H9 (cell line): ENCODE results near the gene INSIG1. TPM values are rescaled to one million over a fixed set of nuclear protein-coding genes. Genes with fewer than 3 reads are reported as not detected.

Experiments used
- DNase-seq: peaks from one replicate; pipeline ENCODE4 v3.0.0-alpha.2; 2017
- H2AFZ ChIP-seq: one replicate; pipeline ENCODE4 v1.6.1; 2013; ENCODE audit warnings: mild to moderate bottlenecking, low read length, control low read depth, moderate library complexity
- H2AK5ac ChIP-seq: 2 replicates; pipeline ENCODE4 v1.6.1; 2013; ENCODE audit warnings: low read length, control low read depth, mixed read lengths; ENCODE audit not compliant: insufficient read length
- H2BK120ac ChIP-seq: one replicate; pipeline ENCODE4 v1.6.1; 2013; ENCODE audit warnings: low read depth, mild to moderate bottlenecking, low read length, control low read depth, inconsistent platforms; ENCODE audit not compliant: poor library complexity, severe bottlenecking
- H2BK12ac ChIP-seq: 2 replicates; pipeline ENCODE4 v1.6.1; 2013; ENCODE audit warnings: low read length, control low read depth, mixed read lengths, low read depth; ENCODE audit not compliant: insufficient read length
- H2BK15ac ChIP-seq: 2 replicates; pipeline ENCODE4 v1.6.1; 2013; ENCODE audit warnings: low read depth, low read length, control low read depth
- H2BK20ac ChIP-seq: one replicate; pipeline ENCODE4 v1.6.1; 2013; ENCODE audit warnings: low read depth, mild to moderate bottlenecking, low read length, control low read depth, inconsistent platforms; ENCODE audit not compliant: poor library complexity, severe bottlenecking
- H2BK5ac ChIP-seq: 2 replicates; pipeline ENCODE4 v1.6.1; 2013; ENCODE audit warnings: low read length, control low read depth, mixed read lengths; ENCODE audit not compliant: insufficient read length
- H3K14ac ChIP-seq: 2 replicates; pipeline ENCODE4 v1.6.1; 2013; ENCODE audit warnings: low read length, control low read depth; ENCODE audit not compliant: insufficient read depth
- H3K18ac ChIP-seq: 2 replicates; pipeline ENCODE4 v1.6.1; 2013; ENCODE audit warnings: low read depth, mild to moderate bottlenecking, mixed read lengths, low read length, control low read depth; ENCODE audit not compliant: insufficient read length
- H3K23ac ChIP-seq: 2 replicates; pipeline ENCODE4 v1.6.1; 2013; ENCODE audit warnings: low read length, control low read depth, mixed read lengths, low read depth; ENCODE audit not compliant: insufficient read length
- H3K23me2 ChIP-seq: 2 replicates; pipeline ENCODE4 v1.6.1; 2013; ENCODE audit warnings: low read depth, mild to moderate bottlenecking, mixed read lengths, low read length, control low read depth; ENCODE audit not compliant: insufficient read length, poor library complexity, severe bottlenecking
- H3K27ac ChIP-seq: 2 replicates; pipeline ENCODE4 v1.5.1; 2013; ENCODE audit warnings: low read length, control low read depth, mixed read lengths, low read depth; ENCODE audit not compliant: insufficient read length
- H3K27me3 ChIP-seq: 2 replicates; pipeline ENCODE4 v1.6.1; 2013; ENCODE audit warnings: low read length, control low read depth, inconsistent platforms; ENCODE audit not compliant: insufficient read depth
- H3K4ac ChIP-seq: 2 replicates; pipeline ENCODE4 v1.6.1; 2013; ENCODE audit warnings: low read depth, mild to moderate bottlenecking, control low read depth, inconsistent platforms, low read length, moderate library complexity
- H3K4me1 ChIP-seq: 2 replicates; pipeline ENCODE4 v1.6.1; 2013; ENCODE audit warnings: low read length, control low read depth, inconsistent platforms; ENCODE audit not compliant: insufficient read depth
- H3K4me2 ChIP-seq: 2 replicates; pipeline ENCODE4 v1.6.1; 2013; ENCODE audit warnings: low read length, control low read depth, mixed read lengths; ENCODE audit not compliant: insufficient read length, insufficient read depth
- H3K56ac ChIP-seq: 2 replicates; pipeline ENCODE4 v1.6.1; 2013; ENCODE audit warnings: low read depth, mild to moderate bottlenecking, mixed read lengths, low read length, control low read depth; ENCODE audit not compliant: insufficient read length
- H3K79me1 ChIP-seq: 2 replicates; pipeline ENCODE4 v1.6.1; 2013; ENCODE audit warnings: low read depth, mild to moderate bottlenecking, moderate library complexity, low read length, control low read depth, inconsistent platforms; ENCODE audit not compliant: insufficient read depth, poor library complexity, severe bottlenecking
- H3K79me2 ChIP-seq: 2 replicates; pipeline ENCODE4 v1.6.1; 2013; ENCODE audit warnings: low read length, control low read depth, inconsistent platforms; ENCODE audit not compliant: insufficient read depth
- H3K9ac ChIP-seq: 2 replicates; pipeline ENCODE4 v1.6.1; 2013; ENCODE audit warnings: low read length, control low read depth, mixed read lengths; ENCODE audit not compliant: insufficient read length; ENCODE audit errors: extremely low read depth
- H3K9me3 ChIP-seq: one replicate; pipeline ENCODE4 v1.6.1; 2013; ENCODE audit warnings: low read depth, low read length, inconsistent platforms; ENCODE audit not compliant: control insufficient read depth
- H3T11ph ChIP-seq: one replicate; pipeline ENCODE4 v1.6.1; 2013; ENCODE audit warnings: mild to moderate bottlenecking, low read length, control low read depth, inconsistent platforms
- H4K20me1 ChIP-seq: one replicate; pipeline ENCODE4 v1.6.1; 2013; ENCODE audit not compliant: control insufficient read depth, insufficient read length, insufficient read depth
- H4K5ac ChIP-seq: 2 replicates; pipeline ENCODE4 v1.6.1; 2013; ENCODE audit warnings: low read depth, mild to moderate bottlenecking, mixed read lengths, low read length, control low read depth; ENCODE audit not compliant: insufficient read length
- H4K8ac ChIP-seq: replicated peaks from 2 replicates; pipeline ENCODE4 v1.6.1; 2013; ENCODE audit warnings: low read length, control low read depth, mixed read lengths, low read depth; ENCODE audit not compliant: insufficient read length
- H4K91ac ChIP-seq: 2 replicates; pipeline ENCODE4 v1.6.1; 2013; ENCODE audit warnings: low read depth, mild to moderate bottlenecking, moderate library complexity, mixed read lengths, low read length, control low read depth; ENCODE audit not compliant: insufficient read length
- H3K27ac Mint-ChIP-seq, 3 experiments: 2 replicates in 2 of 3; 3 replicates in 1 of 3; pipeline ENCODE4 v1.8.0; 2020 to 2021; ENCODE audit warnings: mixed read lengths in 3 of 3, mild to moderate bottlenecking in 1 of 3, moderate library complexity in 1 of 3
- H3K27me3 Mint-ChIP-seq: 2 replicates; pipeline ENCODE4 v1.8.0; 2021; ENCODE audit warnings: low read depth, mild to moderate bottlenecking, moderate library complexity, mixed read lengths
- H3K36me3 Mint-ChIP-seq, 3 experiments: 2 replicates in 2 of 3; 3 replicates in 1 of 3; pipeline ENCODE4 v1.8.0; 2020 to 2021; ENCODE audit warnings: low read depth in 3 of 3, mixed read lengths in 3 of 3; ENCODE audit not compliant: insufficient read depth in 1 of 3
- H3K4me1 Mint-ChIP-seq, 2 experiments: 2 replicates each; pipeline ENCODE4 v1.8.0; 2020; ENCODE audit warnings: mixed read lengths in 2 of 2
- H3K4me3 Mint-ChIP-seq, 2 experiments: 2 replicates in 1 of 2; 3 replicates in 1 of 2; pipeline ENCODE4 v1.8.0; 2020 to 2021; ENCODE audit warnings: mild to moderate bottlenecking in 2 of 2, mixed read lengths in 2 of 2, moderate library complexity in 1 of 2
- H3K9me3 Mint-ChIP-seq, 2 experiments: 2 replicates in 1 of 2; 3 replicates in 1 of 2; pipeline ENCODE4 v1.8.0; 2020; ENCODE audit warnings: mild to moderate bottlenecking in 2 of 2, mixed read lengths in 2 of 2, moderate library complexity in 1 of 2
- CTCF ChIP-seq: fragments of 200-600 bp; sonication (generic); conservative IDR thresholded peaks from 3 replicates; pipeline ENCODE4 v1.8.0; 2021; ENCODE audit warnings: antibody characterized with exemption, mild to moderate bottlenecking
- WGBS: extraction: QIAGEN DNeasy Blood & Tissue Kit; methylation state at CpG from one replicate; pipeline ENCODE4 v1.1.7; 2013; ENCODE audit warnings: missing lambda C conversion rate, low lambda C conversion rate, mixed read lengths; ENCODE audit not compliant: insufficient read length; ENCODE audit errors: extremely low coverage; 5-methylcytosine and 5-hydroxymethylcytosine counted together
- total RNA-seq: library from RNA; stranded (reverse); gene quantifications from 2 replicates; pipeline ENCODE4 v1.2.1, GENCODE V29; 2021

INSIG1 gene
- total RNA-seq, 1 experiment from 2014 or later: 23.3 TPM

- Mint-ChIP-seq H3K36me3 (peaks cover 0 to 4% (median 1%) of the 10 kb centered on the region in 3 experiments; a peak in 2 of 7 replicates), H3K27ac (no peak overlapping the region), H3K27me3 (peaks cover 2% of the 10 kb centered on the region), H3K4me3 (no peak overlapping the region), H3K9me3 (no peaks in the 10 kb centered on the region), H3K4me1 (peaks cover 5 to 10% of the 10 kb centered on the region in 2 experiments; a peak in 3 of 4 replicates)
- Histone ChIP-seq H4K5ac (no peak overlapping the region), H3K23me2 (no peaks in the 10 kb centered on the region), H3K4me1 (no peaks in the 10 kb centered on the region), H3T11ph (no peak overlapping the region), H3K18ac (no peak overlapping the region), H2AK5ac (no peak overlapping the region), H2BK120ac (no peak overlapping the region), H3K14ac (no peak overlapping the region), H2AFZ (no peak overlapping the region), H3K4ac (no peak overlapping the region), H3K79me1 (no peaks in the 10 kb centered on the region), H2BK15ac (no peak overlapping the region), H3K9me3 (no peaks in the 10 kb centered on the region), H3K56ac (no peak overlapping the region), H3K27ac (no peak overlapping the region), H3K27me3 (no peaks in the 10 kb centered on the region), H3K79me2 (no peaks in the 10 kb centered on the region), H3K4me2 (no peak overlapping the region), H2BK12ac (no peak overlapping the region), H4K91ac (no peak overlapping the region), H4K20me1 (no peaks in the 10 kb centered on the region), H3K9ac (no peak overlapping the region), H2BK5ac (no peak overlapping the region), H3K23ac (no peak overlapping the region), H4K8ac (no peak overlapping the region), H2BK20ac (no peak overlapping the region)
- WGBS: no CpG with 5 or more reads among the region's 8 CpGs
- no peak for TF ChIP-seq CTCF
- no peak for DNase-seq
These were observed 30.7 kb upstream of the INSIG1 start for GRCh38 chr7:155267023-155267422.
